A549 (cell line): ENCODE measurements around the gene ZNF322. TPM values are rescaled to one million over a fixed set of nuclear protein-coding genes. Genes with fewer than 3 reads are reported as not detected.
A peak's percentile ranks its signal among the peaks of the same experiment; 100 is the strongest.
"Not testable (repeated sequence)": the region's sequence is repeated elsewhere in the genome, so short reads cannot be mapped to it uniquely, and the experiment has no call there.

Experiments
- ATAC-seq, 2 experiments: fragments of 200-7000 bp in 1 of 2; fragments of >200 bp in 1 of 2; cut with Nextera tagmentation in 1 of 2; cut with Tn5 transposase in 1 of 2; 3 replicates each; pipeline versions ENCODE4 v1.8.0 to v1.9.1; 2018 to 2020; ENCODE audit warnings: mild to moderate bottlenecking in 1 of 2, moderate library complexity in 1 of 2
- CTCF ChIA-PET: fragments of 300-600 bp; sonication (Branson Sonifier 250); formaldehyde crosslinking; extraction: SDS; loops from one replicate; lab custom pipeline; 2021; ENCODE audit warnings: antibody characterized with exemption, inconsistent platforms; lab: Yijun Ruan, JAX
- POLR2A ChIA-PET: fragments of 350-600 bp; formaldehyde crosslinking; extraction: SDS; loops from one replicate; lab custom pipeline; 2021; ENCODE audit warnings: antibody characterized with exemption, inconsistent platforms; lab: Yijun Ruan, JAX
- DNase-seq, 2 experiments: peaks; one replicate each; pipeline versions ENCODE4 v3.0.0 to v3.0.0-alpha.2; 2011 to 2016; ENCODE audit warnings: low read depth in 1 of 2, low spot score in 1 of 2
- FAIRE-seq: peaks from 2 replicates; lab custom pipeline; 2011; peaks lifted over from hg19 to GRCh38; lab: Jason Lieb, UNC
- H3K27ac ChIP-seq, 2 experiments: fragments of >200 bp; sonication (Bioruptor Twin); formaldehyde crosslinking; 3 replicates each; pipeline ENCODE4 v1.5.1; 2016 to 2017
- H3K4me1 ChIP-seq: fragments of >200 bp; sonication (Bioruptor Twin); formaldehyde crosslinking; 3 replicates; pipeline ENCODE4 v1.6.1; 2016
- H3K4me2 ChIP-seq: fragments of >200 bp; sonication (Bioruptor Twin); formaldehyde crosslinking; 3 replicates; pipeline ENCODE4 v1.6.1; 2016
- H3K4me3 ChIP-seq: fragments of >200 bp; sonication (Bioruptor Twin); formaldehyde crosslinking; 3 replicates; pipeline ENCODE4 v1.5.1; 2016
- H3K9me3 ChIP-seq: fragments of >200 bp; sonication (Bioruptor Twin); formaldehyde crosslinking; 3 replicates; pipeline ENCODE4 v1.6.1; 2016
- CBX2 ChIP-seq: fragments of 200-600 bp; sonication (generic); IDR thresholded peaks from 2 replicates; pipeline ENCODE4 v1.6.1; 2016; ENCODE audit warnings: low read depth, mild to moderate bottlenecking, borderline replicate concordance
- FOXS1 ChIP-seq: fragments of 250-450 bp; sonication (Bioruptor Pico); IDR thresholded peaks from 2 replicates; pipeline ENCODE4 v1.5.0; 2020; ENCODE audit warnings: mild to moderate bottlenecking, moderate library complexity
- MYC ChIP-seq: IDR thresholded peaks from 2 replicates; pipeline ENCODE4 v1.6.1; 2012; ENCODE audit warnings: mild to moderate bottlenecking, inconsistent platforms, low read length, improper control_type of control experiment, borderline replicate concordance
- NFE2L2 ChIP-seq: fragments of 150-350 bp; conservative IDR thresholded peaks from 2 replicates; pipeline ENCODE4 v1.6.1; 2014; ENCODE audit warnings: low read length
- NPAS2 ChIP-seq: fragments of 250-450 bp; sonication (Bioruptor Pico); IDR thresholded peaks from 2 replicates; pipeline ENCODE4 v1.8.0; 2022; ENCODE audit warnings: mild to moderate bottlenecking, moderate library complexity, borderline replicate concordance
- ZSCAN20 ChIP-seq: fragments of 250-450 bp; sonication (Bioruptor Pico); IDR thresholded peaks from 2 replicates; pipeline ENCODE4 v1.8.0; 2022; ENCODE audit warnings: mild to moderate bottlenecking, moderate library complexity
- WGBS: methylation state at CpG from one replicate; pipeline ENCODE4 v1.1.6; 2017; ENCODE audit errors: missing lambda C conversion rate; 5-methylcytosine and 5-hydroxymethylcytosine counted together
- polyA plus RNA-seq, 4 experiments: library from polyadenylated mRNA; depleted of rRNA in 3 of 4; stranded (reverse); fragments of >200 nt; fragmentation: RNase III in 1 of 4; extraction: RNeasy Plus Mini Kit Qiagen cat#74134 plus additional on column Dnase treatment in 1 of 4; gene quantifications; 2 replicates in 3 of 4; 3 replicates in 1 of 4; pipeline ENCODE4 v1.2.3, GENCODE V29; 2011 to 2017
- TF ChIP-seq, protein P1 (sequence below): fragments of 200-600 bp; sonication (generic); IDR thresholded peaks from 2 replicates; pipeline ENCODE4 v1.6.1; 2016; ENCODE audit warnings: antibody characterized with exemption, mild to moderate bottlenecking, moderate library complexity
- TF ChIP-seq, protein P2 (sequence below): fragments of >200 bp; sonication (Bioruptor Twin); formaldehyde crosslinking; IDR thresholded peaks from 2 replicates; pipeline ENCODE4 v1.6.1; 2016

Gene ZNF322
- polyA plus RNA-seq, 2 of the 4 experiments (the other 2 are of a cell fraction): 6.0 to 14.5 TPM

DNA sequence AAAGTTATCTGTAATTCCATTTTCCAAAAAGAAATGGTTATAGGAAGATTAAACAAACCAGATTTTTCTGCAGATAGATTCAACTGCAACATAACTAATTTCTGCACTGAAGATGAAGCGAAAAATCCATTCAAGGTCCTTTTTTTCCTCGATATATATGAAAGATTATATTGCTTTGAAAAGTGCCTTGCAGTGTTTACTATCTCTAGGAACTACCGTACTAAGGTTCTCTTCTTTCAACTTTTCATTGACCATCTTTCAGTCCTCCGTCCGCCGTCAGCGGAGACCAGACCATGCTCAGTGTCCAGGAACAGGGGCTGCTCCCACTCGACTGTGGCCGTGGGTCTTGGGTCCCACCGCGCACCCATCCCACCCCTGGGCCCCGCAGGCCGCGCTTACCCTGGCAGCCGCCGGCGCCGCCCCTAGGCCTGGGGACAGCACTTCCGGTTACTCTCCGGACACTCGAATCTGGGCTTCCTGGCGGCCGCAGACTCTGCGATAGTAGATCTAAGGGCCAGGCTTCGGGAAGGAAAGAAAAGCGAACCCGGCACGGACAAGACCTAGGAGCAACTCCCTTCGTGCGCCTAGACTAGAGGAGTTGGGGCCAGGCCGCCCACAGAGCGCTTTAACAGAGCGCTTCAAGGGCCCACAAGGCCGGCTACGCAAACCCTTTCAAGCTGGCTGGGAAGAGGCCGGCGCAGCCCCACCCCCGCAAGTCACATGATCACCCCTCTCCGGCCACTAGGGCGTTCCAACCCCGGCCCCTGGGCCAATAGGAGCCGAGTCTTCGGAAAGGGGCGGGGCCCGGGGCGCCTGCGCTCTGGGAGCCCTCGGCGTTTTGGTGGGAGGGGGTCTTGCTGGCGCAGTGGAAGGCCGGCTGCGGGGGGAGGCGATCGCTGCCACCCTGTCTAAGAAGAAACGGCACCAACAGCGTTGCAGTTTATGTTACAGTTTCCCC is at the start of gene ZNF322 (continued):
- TF ChIP-seq, protein P1, sequence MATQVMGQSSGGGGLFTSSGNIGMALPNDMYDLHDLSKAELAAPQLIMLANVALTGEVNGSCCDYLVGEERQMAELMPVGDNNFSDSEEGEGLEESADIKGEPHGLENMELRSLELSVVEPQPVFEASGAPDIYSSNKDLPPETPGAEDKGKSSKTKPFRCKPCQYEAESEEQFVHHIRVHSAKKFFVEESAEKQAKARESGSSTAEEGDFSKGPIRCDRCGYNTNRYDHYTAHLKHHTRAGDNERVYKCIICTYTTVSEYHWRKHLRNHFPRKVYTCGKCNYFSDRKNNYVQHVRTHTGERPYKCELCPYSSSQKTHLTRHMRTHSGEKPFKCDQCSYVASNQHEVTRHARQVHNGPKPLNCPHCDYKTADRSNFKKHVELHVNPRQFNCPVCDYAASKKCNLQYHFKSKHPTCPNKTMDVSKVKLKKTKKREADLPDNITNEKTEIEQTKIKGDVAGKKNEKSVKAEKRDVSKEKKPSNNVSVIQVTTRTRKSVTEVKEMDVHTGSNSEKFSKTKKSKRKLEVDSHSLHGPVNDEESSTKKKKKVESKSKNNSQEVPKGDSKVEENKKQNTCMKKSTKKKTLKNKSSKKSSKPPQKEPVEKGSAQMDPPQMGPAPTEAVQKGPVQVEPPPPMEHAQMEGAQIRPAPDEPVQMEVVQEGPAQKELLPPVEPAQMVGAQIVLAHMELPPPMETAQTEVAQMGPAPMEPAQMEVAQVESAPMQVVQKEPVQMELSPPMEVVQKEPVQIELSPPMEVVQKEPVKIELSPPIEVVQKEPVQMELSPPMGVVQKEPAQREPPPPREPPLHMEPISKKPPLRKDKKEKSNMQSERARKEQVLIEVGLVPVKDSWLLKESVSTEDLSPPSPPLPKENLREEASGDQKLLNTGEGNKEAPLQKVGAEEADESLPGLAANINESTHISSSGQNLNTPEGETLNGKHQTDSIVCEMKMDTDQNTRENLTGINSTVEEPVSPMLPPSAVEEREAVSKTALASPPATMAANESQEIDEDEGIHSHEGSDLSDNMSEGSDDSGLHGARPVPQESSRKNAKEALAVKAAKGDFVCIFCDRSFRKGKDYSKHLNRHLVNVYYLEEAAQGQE: no peak
- TF ChIP-seq MYC: no peak
- TF ChIP-seq, protein P2, sequence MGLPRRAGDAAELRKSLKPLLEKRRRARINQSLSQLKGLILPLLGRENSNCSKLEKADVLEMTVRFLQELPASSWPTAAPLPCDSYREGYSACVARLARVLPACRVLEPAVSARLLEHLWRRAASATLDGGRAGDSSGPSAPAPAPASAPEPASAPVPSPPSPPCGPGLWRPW: no peak
- TF ChIP-seq ZSCAN20 (CRISPR knock-in tag): no peak
- TF ChIP-seq NFE2L2: no peak
- no peak for TF ChIP-seq NPAS2 (CRISPR knock-in tag)
- TF ChIP-seq CBX2: no peak
- no peak for TF ChIP-seq FOXS1 (CRISPR knock-in tag)

DNA sequence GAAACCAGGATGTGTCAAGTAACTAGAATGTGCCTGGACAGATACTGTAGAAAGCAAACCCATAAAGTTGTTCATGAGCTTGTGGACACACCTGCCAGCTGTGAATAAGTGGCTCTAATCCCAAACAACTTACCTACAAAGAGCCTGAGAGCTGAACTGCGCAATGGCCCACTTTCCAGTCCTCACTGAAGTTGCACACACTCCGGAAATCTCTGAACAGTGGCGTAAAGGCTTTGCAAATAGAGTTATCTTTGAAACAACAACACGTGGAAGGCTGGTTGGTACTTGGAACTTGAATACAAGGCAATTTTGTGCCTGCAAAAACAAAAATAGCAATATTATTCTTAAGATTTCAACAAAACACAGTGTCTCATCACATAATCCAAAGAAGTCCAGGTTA is 46.2 kb upstream of the ZNF322 start:
- ATAC-seq, H3K9me3 ChIP-seq, FAIRE-seq, DNase-seq, CTCF ChIA-PET, H3K4me1 ChIP-seq, POLR2A ChIA-PET, H3K4me2 ChIP-seq, H3K27ac ChIP-seq, H3K4me3 ChIP-seq: not testable (repeated sequence)
- whole genome bisulfite sequencing: no CpG with 5 or more reads among the region's 4 CpGs

DNA sequence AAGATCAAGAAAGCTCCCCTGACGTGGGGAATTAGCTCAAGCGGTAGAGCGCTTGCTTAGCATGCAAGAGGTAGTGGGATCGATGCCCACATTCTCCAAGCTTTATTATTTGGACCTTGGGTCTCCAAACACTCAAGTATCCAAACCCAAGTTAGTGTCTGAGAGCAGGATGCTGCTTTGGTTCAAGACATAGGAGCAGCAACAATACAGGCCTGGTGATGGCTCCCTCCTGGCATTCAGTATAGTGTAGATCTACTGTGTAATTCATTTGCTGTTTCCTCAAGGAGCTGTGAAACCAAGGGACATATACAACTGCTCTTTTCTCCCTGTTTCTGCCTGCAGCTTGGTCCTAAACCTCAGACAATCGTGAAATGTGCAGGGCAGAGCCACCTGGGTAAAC is 45.8 kb upstream of the ZNF322 start:
- H3K27ac ChIP-seq, H3K9me3 ChIP-seq, ATAC-seq, POLR2A ChIA-PET, H3K4me2 ChIP-seq, H3K4me3 ChIP-seq, CTCF ChIA-PET, H3K4me1 ChIP-seq, FAIRE-seq, DNase-seq: not testable (repeated sequence)
- no CpG with 5 or more reads among the region's 5 CpGs for WGBS

DNA sequence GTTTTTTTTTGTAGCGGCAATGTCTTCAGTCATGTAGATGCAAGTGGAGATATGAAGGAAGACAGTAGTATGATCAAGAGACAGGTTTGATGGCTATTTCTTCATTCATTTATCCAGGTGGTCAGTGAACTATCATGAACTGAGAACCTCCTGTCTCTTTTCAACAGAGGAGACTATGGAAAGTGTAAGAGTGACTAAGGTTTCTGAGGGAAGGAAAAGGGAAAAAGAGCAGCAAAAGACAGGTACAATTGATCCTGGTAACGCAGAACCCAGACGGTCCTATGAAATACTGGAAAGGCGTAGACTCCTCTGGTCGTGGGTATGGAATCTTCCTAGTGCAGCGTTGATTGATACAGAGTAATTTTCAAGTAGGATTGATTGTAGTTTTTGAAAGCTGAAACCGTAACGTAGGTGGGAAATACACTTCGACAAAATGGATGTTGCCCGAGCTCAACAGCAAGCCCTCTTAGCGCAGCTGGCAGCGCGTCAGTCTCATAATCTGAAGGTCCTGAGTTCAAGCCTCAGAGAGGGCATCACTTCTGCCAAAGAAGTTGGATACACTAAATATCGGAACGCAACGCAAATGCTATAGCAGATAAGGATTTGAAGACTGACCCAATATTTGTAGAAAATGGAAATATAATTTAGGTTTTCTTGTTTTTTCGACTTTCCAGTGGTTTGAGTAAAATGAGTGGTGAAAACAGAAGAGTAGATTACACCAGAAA is 41.6 kb upstream of the ZNF322 start:
- no CpG with 5 or more reads among the region's 17 CpGs for WGBS
- peak; percentile 24 to 65; a peak in 3 of 6 replicates for ATAC-seq
- H3K9me3 ChIP-seq, POLR2A ChIA-PET, H3K4me3 ChIP-seq, CTCF ChIA-PET, H3K4me2 ChIP-seq, H3K4me1 ChIP-seq, FAIRE-seq, DNase-seq, H3K27ac ChIP-seq: not testable (repeated sequence)

DNA sequence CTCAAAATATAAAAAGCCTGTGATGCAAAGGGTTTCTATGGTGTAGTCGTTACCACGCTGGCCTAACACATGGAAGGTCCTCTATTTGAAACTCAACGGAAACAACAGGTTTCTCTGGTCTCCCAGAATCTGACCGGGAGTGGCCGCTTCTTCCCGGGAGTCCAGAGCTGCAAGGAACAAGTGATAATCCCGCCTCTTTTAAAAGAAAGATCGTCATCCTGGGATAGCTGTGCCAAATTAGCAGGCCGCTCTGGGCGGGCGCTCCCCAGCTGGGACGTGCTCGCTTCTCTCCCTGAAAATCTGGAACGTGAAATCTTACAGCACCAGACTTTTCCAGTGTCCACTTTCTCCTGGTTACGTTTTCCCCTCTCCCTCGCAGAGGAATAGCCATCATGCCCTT is 38.0 kb upstream of the ZNF322 start:
- FAIRE-seq, ATAC-seq, POLR2A ChIA-PET, H3K9me3 ChIP-seq, H3K4me1 ChIP-seq, DNase-seq, H3K4me2 ChIP-seq, H3K4me3 ChIP-seq, H3K27ac ChIP-seq, CTCF ChIA-PET: not testable (repeated sequence)
- WGBS: no CpG with 5 or more reads among the region's 16 CpGs

DNA sequence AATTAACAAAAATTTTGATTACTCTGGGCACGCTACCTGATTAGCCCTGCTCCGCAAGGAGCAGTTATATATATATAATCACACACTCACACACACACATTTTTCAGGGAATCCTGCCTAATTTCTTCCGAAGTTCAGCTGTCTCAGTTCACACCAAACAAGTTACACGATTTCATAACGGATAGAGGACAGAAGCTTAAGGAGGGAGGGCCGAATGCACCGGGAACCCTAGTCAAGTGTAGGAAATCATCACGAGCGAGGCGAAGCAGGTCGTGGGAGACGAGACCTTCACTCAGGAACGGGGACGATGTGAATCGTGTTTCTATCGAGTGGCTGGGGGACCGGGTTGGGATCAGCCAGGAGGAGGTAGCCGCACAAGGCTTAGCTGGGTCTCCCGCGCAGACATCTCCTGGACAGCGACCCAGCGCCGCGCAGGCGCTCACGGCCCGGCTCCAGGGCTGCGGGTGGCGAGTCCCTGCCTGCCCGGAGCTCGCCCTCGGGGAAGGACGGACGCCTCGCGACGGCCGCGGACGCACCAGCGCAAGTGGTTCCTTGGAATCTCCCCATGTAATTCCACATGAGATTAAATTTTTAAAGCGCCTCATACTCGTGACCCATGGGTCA is 29.9 kb upstream of the ZNF322 start:
- DNase-seq, FAIRE-seq, POLR2A ChIA-PET, H3K9me3 ChIP-seq, H3K4me2 ChIP-seq, H3K4me1 ChIP-seq, H3K27ac ChIP-seq, H3K4me3 ChIP-seq, CTCF ChIA-PET: not testable (repeated sequence)
- ATAC-seq: peak; percentile 87 to 88
- WGBS: no CpG with 5 or more reads among the region's 43 CpGs

DNA sequence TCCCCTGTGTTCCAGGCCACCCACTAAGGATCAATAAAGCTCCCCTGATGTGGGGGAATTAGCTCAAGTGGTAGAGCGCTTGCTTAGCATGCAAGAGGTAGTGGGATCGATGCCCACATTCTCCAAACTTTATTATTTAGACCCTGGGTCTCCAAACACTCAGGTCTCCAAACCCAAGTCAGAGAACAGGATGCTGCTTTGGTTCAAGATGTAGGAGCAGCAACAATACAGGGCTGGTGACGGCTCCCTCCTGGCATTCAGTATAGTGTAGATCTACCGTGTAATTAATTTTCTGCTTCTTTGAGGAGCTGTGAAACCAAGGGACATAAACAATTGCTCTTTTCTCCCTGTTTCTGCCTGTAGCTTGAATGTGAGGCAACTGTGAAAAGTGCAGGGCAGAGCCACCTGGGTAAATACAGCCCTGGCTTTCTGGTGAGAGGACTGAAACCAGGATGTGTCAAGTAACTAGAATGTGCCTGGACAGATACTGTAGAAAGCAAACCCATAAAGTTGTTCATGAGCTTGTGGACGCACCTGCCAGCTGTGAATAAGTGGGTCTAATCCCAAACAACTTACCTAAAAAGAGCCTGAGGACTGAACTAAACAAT is 23.0 kb upstream of the ZNF322 start:
- POLR2A ChIA-PET, H3K4me2 ChIP-seq, H3K27ac ChIP-seq, H3K9me3 ChIP-seq, DNase-seq, H3K4me3 ChIP-seq, FAIRE-seq, CTCF ChIA-PET, ATAC-seq, H3K4me1 ChIP-seq: not testable (repeated sequence)
- 0% methylated on average over 1 of the region's 5 CpGs for WGBS

DNA sequence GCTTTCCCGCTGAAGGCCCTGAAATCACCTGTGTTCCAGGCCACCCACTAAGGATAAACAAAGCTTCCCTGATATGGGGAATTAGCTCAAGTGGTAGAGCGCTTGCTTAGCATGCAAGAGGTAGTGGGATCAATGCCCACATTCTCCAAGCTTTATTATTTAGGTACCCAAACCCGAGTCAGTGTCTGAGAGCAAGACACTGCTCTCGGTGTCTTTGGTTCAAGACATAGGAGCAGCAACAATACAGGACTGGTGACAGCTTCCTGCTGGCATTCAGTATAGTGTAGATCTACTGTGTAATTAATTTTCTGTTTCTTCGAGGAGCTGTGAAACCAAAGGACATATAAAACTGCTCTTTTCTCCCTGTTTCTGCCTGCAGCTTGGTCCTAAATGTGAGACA is 13.7 kb upstream of the ZNF322 start:
- no CpG with 5 or more reads among the region's 5 CpGs for WGBS
- FAIRE-seq, H3K27ac ChIP-seq, POLR2A ChIA-PET, DNase-seq, CTCF ChIA-PET, H3K9me3 ChIP-seq, H3K4me2 ChIP-seq, ATAC-seq, H3K4me1 ChIP-seq, H3K4me3 ChIP-seq: not testable (repeated sequence)
